ENCODE measurements around the gene WIPI1.

DNA sequence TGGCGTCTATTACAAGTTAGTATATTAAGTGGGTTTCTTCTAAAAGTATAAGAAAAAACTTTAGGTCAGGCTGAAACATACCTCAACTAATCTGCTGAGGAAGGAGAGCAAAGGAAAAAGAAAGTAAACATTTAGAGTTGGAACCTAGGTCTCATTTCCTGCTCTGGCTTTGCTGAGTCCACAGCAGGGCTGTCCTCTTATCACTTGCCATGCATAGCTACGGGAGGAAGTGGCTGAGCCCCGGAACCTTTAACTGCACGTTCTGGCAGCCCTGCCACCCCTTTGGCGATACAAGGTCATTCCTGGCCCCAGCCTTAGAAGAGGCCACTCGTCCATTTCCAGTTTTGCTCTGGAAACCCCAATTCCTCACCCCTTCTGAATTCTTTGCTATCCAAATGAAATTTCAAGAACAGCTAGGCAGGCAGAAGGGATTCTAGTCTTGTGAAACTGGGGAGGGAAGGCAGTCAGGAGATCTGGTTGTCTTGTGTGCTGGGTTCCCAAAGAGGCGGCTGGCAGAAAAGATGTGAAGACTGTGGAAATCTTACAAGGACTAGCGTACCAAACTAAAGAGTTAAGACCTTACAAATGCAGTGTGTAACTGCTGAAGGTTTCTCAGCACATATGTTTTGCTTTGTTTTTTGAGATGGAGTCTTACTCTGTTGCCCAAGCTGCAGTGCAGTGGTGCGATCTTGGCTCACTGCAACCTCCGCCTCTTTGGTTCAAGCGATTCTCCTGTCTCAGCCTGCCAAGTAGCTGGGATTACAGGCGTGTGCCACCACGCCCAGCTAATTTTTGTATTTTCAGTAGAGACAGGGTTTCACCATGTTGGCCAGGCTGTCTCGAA, 19.1 kb downstream of the WIPI1 start:
- TF ChIP-seq, protein P1, sequence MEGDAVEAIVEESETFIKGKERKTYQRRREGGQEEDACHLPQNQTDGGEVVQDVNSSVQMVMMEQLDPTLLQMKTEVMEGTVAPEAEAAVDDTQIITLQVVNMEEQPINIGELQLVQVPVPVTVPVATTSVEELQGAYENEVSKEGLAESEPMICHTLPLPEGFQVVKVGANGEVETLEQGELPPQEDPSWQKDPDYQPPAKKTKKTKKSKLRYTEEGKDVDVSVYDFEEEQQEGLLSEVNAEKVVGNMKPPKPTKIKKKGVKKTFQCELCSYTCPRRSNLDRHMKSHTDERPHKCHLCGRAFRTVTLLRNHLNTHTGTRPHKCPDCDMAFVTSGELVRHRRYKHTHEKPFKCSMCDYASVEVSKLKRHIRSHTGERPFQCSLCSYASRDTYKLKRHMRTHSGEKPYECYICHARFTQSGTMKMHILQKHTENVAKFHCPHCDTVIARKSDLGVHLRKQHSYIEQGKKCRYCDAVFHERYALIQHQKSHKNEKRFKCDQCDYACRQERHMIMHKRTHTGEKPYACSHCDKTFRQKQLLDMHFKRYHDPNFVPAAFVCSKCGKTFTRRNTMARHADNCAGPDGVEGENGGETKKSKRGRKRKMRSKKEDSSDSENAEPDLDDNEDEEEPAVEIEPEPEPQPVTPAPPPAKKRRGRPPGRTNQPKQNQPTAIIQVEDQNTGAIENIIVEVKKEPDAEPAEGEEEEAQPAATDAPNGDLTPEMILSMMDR (IDR thresholded peaks at IDR 0.05): no peak
- no peak for TF ChIP-seq POLR2A (IDR thresholded peaks at IDR 0.05)

Data from testis (tissue), 2 donors.